ENCODE data around the gene MUCL1. TPM values are rescaled to one million over a fixed set of nuclear protein-coding genes. Genes with fewer than 3 reads are reported as not detected.

Gene MUCL1
- total and polyA plus RNA-seq, 10 of the 15 experiments (the other 5 are each of a cell fraction or from before 2014, with no cell fraction given) = not detected

DNA sequence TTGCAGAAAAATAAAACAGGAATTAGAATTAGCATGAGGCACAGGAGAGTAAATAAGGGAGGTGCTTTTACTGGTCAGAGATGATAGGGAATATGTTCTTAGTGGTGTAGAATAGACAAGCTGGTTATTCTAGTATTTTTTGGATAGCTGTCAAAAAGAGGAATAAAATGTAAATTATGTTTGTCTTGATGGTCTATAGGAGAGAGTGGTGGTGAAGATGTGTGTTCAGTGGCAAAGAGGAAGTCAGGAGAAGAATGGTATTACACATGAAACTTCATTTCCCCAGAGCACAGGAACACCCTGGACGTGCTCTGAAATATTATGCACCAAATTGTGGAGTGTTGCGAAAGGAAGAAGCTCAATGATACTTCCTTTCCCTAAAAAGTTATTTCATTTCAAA lies 27.8 kb downstream of the MUCL1 start:
- POLR2A ChIA-PET = no interaction called here
- no TSS peak for BruUV-seq (replicated peaks)
- H3K27me3 ChIP-seq (replicated peaks in 1 of 2; ENCODE audit: control insufficient read depth in 2 of 2, insufficient read depth in 2 of 2, low read length in 1 of 2) = no peaks in the 10 kb centered on the region
- H3K27ac ChIP-seq (ENCODE audit: control insufficient read depth, insufficient read depth) = no peak overlapping the region
- H3K36me3 ChIP-seq (ENCODE audit: control insufficient read depth in 2 of 2, insufficient read depth in 2 of 2, low read length in 1 of 2) = no peaks in the 10 kb centered on the region
- DNase-seq (ENCODE audit: low read depth, low spot score) (no peak), FAIRE-seq (no peak), ATAC-seq (no peak)
- no peaks in the 10 kb centered on the region for H3K4me1 ChIP-seq (ENCODE audit: control insufficient read depth, insufficient read depth, low read length)
- SMC1A ChIA-PET (ENCODE audit: uncharacterized antibody, unreplicated experiment) = interaction anchor here (0.9 to 1.4 kb wide), 3 partner anchors 11 to 54 kb away, joined by 3 read pairs; no protein-coding TSS in a partner anchor
- no peaks in the 10 kb centered on the region for H3K9me3 ChIP-seq (replicated peaks; ENCODE audit: control insufficient read depth, insufficient read depth, low read length)
- no peak overlapping the region for H3K4me3 ChIP-seq
- WGBS (ENCODE audit: insufficient coverage, insufficient replicate concordance, low lambda C conversion rate, missing lambda C conversion rate) = 32% methylated on average over 2 of the region's 2 CpGs
- RAD21 ChIA-PET (ENCODE audit: unreplicated experiment) = no interaction called here
- intact Hi-C loops (cut with micrococcal nuclease; ENCODE audit: unreplicated experiment) (no loop called here), in situ Hi-C loops (cut with MboI) (no loop called here)
- H2AFZ ChIP-seq (ENCODE audit: control insufficient read depth, low read depth, low read length) = no peak overlapping the region
- TF ChIP-seq HDAC2 (IDR thresholded peaks at IDR 0.05) = no peak
- TF ChIP-seq ATF7 (IDR thresholded peaks at IDR 0.05; ENCODE audit: low read depth) = no peak
- no peak for TF ChIP-seq ZNF217 (IDR thresholded peaks at IDR 0.05)
- no peak for TF ChIP-seq SMC3 (IDR thresholded peaks at IDR 0.05; ENCODE audit: borderline replicate concordance, low read length)
- TF ChIP-seq LARP7 (IDR thresholded peaks at IDR 0.05) = no peak
- TF ChIP-seq IRF4 (IDR thresholded peaks at IDR 0.05; ENCODE audit: low read depth, low read length) = no peak
- no peak for TF ChIP-seq E2F4 (IDR thresholded peaks at IDR 0.05; ENCODE audit: low read depth, low read length)
- no peak for TF ChIP-seq SPI1 (IDR thresholded peaks at IDR 0.05; ENCODE audit: borderline replicate concordance, insufficient read depth, low read depth, low read length)
- TF ChIP-seq, protein P1, sequence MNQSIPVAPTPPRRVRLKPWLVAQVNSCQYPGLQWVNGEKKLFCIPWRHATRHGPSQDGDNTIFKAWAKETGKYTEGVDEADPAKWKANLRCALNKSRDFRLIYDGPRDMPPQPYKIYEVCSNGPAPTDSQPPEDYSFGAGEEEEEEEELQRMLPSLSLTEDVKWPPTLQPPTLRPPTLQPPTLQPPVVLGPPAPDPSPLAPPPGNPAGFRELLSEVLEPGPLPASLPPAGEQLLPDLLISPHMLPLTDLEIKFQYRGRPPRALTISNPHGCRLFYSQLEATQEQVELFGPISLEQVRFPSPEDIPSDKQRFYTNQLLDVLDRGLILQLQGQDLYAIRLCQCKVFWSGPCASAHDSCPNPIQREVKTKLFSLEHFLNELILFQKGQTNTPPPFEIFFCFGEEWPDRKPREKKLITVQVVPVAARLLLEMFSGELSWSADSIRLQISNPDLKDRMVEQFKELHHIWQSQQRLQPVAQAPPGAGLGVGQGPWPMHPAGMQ (IDR thresholded peaks at IDR 0.05; ENCODE audit: borderline replicate concordance) = no peak
- no peak for TF ChIP-seq STAT1 (conservative IDR thresholded peaks at IDR 0.05)
- TF ChIP-seq POU2F2 (IDR thresholded peaks at IDR 0.05; ENCODE audit: borderline replicate concordance, low read depth, low read length) = no peak
- no peak for TF ChIP-seq TCF12 (IDR thresholded peaks at IDR 0.05; ENCODE audit: low read depth, low read length)
- TF ChIP-seq ZNF687 (IDR thresholded peaks at IDR 0.05) = no peak
- TF ChIP-seq FOS (IDR thresholded peaks at IDR 0.05; ENCODE audit: borderline replicate concordance, extremely low read depth, insufficient read length) = no peak
- H4K20me1 ChIP-seq (ENCODE audit: control insufficient read depth, insufficient read depth) = no peaks in the 10 kb centered on the region
- no peak overlapping the region for H3K9ac ChIP-seq (ENCODE audit: control insufficient read depth, insufficient read depth, low read length)
- CTCF ChIA-PET = interaction anchor here (0.8 to 1.3 kb wide), 2 partner anchors 132 to 193 kb away, joined by 3 to 5 read pairs; no protein-coding TSS in a partner anchor
- H3K79me2 ChIP-seq (ENCODE audit: control insufficient read depth, insufficient read depth, low read length) = no peaks in the 10 kb centered on the region
- H3K4me2 ChIP-seq (ENCODE audit: control insufficient read depth, insufficient read depth) = no peak overlapping the region
